Uterus (tissue), 4 donors: Measurements from ENCODE around the gene CST6. TPM values are rescaled to one million over a fixed set of nuclear protein-coding genes. Genes with fewer than 3 reads are reported as not detected.

Source experiments
- DNase-seq, 2 donors: peaks; one replicate each; pipeline ENCODE4 v3.0.0-alpha.2; 2019 to 2020
- H3K27ac ChIP-seq, 2 donors: fragments of 200-600 bp; sonication (generic); 1 replicate in 1 of 2; 2 replicates in 1 of 2; pipeline ENCODE4 v1.5.1; 2016 to 2018
- H3K27me3 ChIP-seq, 2 donors: fragments of 200-600 bp; sonication (generic); one replicate each; pipeline ENCODE4 v1.5.1; 2018 to 2019; ENCODE audit warnings: control low read depth in 1 of 2
- H3K36me3 ChIP-seq, 2 donors: fragments of 200-600 bp; sonication (generic); one replicate each; pipeline ENCODE4 v1.5.1; 2019; ENCODE audit warnings: control low read depth in 1 of 2
- H3K4me1 ChIP-seq, 2 donors: fragments of 200-600 bp; sonication (generic); one replicate each; pipeline ENCODE4 v1.5.1; 2018 to 2019; ENCODE audit warnings: control low read depth in 1 of 2
- H3K4me3 ChIP-seq, 2 donors: fragments of 200-600 bp; sonication (generic); 1 replicate in 1 of 2; 2 replicates in 1 of 2; pipeline ENCODE4 v1.5.1; 2018 to 2019; ENCODE audit warnings: mild to moderate bottlenecking in 1 of 2
- H3K9me3 ChIP-seq, 2 donors: fragments of 200-600 bp; sonication (generic); one replicate each; pipeline ENCODE4 v1.5.1; 2019; ENCODE audit warnings: control low read depth in 1 of 2
- POLR2A ChIP-seq, 2 donors: fragments of 450-650 bp; IDR thresholded peaks; one replicate each; pipeline ENCODE4 v1.6.1; 2016; ENCODE audit warnings: antibody characterized with exemption in 2 of 2, mild to moderate bottlenecking in 1 of 2, moderate library complexity in 1 of 2
- intact Hi-C: fragments of 100-400 bp; cut with DNase I; formaldehyde crosslinking; loops from one replicate; pipeline ENCODE4 v1.15.1; 2023; ENCODE audit warnings: low total_unique reads
- total RNA-seq, 4 donors: library from RNA; depleted of rRNA in 3 of 4; stranded (reverse); fragments of >200 nt in 3 of 4; gene quantifications; one replicate each; pipeline versions ENCODE4 v1.1.0 to v1.2.4, GENCODE V29; 2014 to 2023
- TF ChIP-seq, protein P1 (sequence below), 4 experiments: fragments of 200-600 bp in 2 of 4; fragments of 450-650 bp in 2 of 4; sonication (generic) in 2 of 4; IDR thresholded peaks; one replicate each; pipeline ENCODE4 v1.5.1; 2016 to 2019; ENCODE audit warnings: antibody characterized with exemption in 4 of 4, mild to moderate bottlenecking in 2 of 4, moderate library complexity in 1 of 4
- donor health status: DM: yes; HTN: yes; CAD: no.

Gene CST6, protein sequence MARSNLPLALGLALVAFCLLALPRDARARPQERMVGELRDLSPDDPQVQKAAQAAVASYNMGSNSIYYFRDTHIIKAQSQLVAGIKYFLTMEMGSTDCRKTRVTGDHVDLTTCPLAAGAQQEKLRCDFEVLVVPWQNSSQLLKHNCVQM
- total RNA-seq, result under 1 TPM in 1 of 4 donors, not detected in 3; 0.59 TPM

DNA sequence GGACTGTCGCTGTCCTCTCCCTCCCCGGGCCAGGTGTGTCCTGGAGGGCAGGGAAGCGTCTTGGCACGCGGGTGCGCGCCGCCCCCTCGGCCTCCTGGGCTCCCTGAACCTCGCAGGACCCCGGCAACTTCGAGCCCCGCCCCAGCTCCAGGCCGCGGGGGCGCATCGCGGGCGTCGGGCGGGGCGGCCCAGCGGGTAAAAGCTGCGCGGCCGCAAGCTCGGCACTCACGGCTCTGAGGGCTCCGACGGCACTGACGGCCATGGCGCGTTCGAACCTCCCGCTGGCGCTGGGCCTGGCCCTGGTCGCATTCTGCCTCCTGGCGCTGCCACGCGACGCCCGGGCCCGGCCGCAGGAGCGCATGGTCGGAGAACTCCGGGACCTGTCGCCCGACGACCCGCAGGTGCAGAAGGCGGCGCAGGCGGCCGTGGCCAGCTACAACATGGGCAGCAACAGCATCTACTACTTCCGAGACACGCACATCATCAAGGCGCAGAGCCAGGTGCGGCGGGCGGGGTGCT is at the start of gene CST6:
TSS of gene CST6 (plus strand) at position 224 of the 519 bp plus-strand sequence. CDS start at position 261, 37 bp downstream.
- H3K4me1 ChIP-seq, result peaks cover 0 to 4% of the 10 kb centered on the region in 2 donors
- H3K27ac ChIP-seq, result no peak within 1 kb of the TSS
- no peaks in the 10 kb centered on the region for H3K36me3 ChIP-seq

DNA sequence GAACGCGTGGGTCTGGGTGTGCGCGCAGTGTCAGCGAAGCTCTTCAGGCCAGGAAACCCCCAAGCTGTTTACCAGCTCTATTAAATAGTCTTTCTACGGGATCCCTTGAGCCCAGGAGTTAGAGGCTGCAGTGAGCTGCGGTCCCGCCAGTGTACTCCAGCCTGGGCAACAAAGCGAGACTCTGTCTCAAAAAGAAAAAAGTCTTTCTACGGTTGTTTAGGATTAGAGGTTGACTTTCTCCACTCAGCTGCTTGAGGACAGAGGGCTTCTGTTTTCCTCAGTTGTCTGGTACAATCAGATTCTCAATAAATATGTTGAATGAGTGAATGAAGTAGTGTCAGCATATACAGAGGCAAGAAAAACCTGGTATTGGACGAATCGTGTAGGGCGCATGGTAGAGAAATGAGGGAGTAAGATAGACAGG is 49.7 kb upstream of the CST6 start:
- H3K27ac ChIP-seq, result peak overlapping the region; percentile 81 to 87
- peaks cover 9 to 12% of the 10 kb centered on the region in 2 donors for H3K4me1 ChIP-seq
- no peaks in the 10 kb centered on the region for H3K36me3 ChIP-seq
- no peak for DNase-seq
- H3K4me3 ChIP-seq, result peak overlapping the region; percentile 51 to 88
- intact Hi-C loops, result no loop called here
- H3K27me3 ChIP-seq, result no peaks in the 10 kb centered on the region
- no peaks in the 10 kb centered on the region for H3K9me3 ChIP-seq
- TF ChIP-seq, protein P1, sequence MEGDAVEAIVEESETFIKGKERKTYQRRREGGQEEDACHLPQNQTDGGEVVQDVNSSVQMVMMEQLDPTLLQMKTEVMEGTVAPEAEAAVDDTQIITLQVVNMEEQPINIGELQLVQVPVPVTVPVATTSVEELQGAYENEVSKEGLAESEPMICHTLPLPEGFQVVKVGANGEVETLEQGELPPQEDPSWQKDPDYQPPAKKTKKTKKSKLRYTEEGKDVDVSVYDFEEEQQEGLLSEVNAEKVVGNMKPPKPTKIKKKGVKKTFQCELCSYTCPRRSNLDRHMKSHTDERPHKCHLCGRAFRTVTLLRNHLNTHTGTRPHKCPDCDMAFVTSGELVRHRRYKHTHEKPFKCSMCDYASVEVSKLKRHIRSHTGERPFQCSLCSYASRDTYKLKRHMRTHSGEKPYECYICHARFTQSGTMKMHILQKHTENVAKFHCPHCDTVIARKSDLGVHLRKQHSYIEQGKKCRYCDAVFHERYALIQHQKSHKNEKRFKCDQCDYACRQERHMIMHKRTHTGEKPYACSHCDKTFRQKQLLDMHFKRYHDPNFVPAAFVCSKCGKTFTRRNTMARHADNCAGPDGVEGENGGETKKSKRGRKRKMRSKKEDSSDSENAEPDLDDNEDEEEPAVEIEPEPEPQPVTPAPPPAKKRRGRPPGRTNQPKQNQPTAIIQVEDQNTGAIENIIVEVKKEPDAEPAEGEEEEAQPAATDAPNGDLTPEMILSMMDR (IDR thresholded peaks at IDR 0.05), result no peak
- no peak for TF ChIP-seq POLR2A (IDR thresholded peaks at IDR 0.05)

More for the DNA sequence above, at the start of gene CST6:
- H3K9me3 ChIP-seq, result no peaks in the 10 kb centered on the region
- no peak for DNase-seq
- intact Hi-C loops, result no loop called here
- peaks cover 0 to 19% of the 10 kb centered on the region in 2 donors for H3K27me3 ChIP-seq
- TF ChIP-seq, protein P1 (IDR thresholded peaks at IDR 0.05), result no peak
- no peak for TF ChIP-seq POLR2A (IDR thresholded peaks at IDR 0.05)
- peak within 1 kb of the TSS in 1 of 2 donors; percentile 24 for H3K4me3 ChIP-seq

DNA sequence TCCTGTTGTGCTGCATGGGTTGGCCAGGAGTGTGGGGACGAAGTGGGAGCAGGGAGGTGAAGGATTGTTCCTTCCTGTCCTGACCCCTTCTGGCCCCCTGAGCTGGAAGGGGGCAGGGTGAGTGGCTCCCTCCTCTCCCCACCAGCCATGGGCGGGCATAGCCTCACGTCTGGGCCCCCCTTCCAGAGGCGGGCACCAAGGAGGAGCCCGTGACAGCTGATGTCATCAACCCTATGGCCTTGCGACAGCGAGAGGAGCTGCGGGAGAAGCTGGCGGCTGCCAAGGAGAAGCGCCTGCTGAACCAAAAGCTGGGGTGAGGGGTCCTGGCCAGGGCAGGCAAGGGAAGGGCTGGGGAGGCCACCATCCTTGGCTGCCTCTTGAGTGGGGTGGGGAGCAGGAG is 46.9 kb upstream of the CST6 start:
- no peaks in the 10 kb centered on the region for H3K9me3 ChIP-seq
- intact Hi-C loops, result no loop called here
- no peak overlapping the region for H3K4me3 ChIP-seq
- no peak for DNase-seq
- H3K36me3 ChIP-seq, result no peaks in the 10 kb centered on the region
- peaks cover 9 to 12% of the 10 kb centered on the region in 2 donors for H3K4me1 ChIP-seq
- no peak overlapping the region for H3K27ac ChIP-seq
- H3K27me3 ChIP-seq, result no peaks in the 10 kb centered on the region
- TF ChIP-seq POLR2A (IDR thresholded peaks at IDR 0.05), result no peak
- TF ChIP-seq, protein P1 (IDR thresholded peaks at IDR 0.05), result no peak

DNA sequence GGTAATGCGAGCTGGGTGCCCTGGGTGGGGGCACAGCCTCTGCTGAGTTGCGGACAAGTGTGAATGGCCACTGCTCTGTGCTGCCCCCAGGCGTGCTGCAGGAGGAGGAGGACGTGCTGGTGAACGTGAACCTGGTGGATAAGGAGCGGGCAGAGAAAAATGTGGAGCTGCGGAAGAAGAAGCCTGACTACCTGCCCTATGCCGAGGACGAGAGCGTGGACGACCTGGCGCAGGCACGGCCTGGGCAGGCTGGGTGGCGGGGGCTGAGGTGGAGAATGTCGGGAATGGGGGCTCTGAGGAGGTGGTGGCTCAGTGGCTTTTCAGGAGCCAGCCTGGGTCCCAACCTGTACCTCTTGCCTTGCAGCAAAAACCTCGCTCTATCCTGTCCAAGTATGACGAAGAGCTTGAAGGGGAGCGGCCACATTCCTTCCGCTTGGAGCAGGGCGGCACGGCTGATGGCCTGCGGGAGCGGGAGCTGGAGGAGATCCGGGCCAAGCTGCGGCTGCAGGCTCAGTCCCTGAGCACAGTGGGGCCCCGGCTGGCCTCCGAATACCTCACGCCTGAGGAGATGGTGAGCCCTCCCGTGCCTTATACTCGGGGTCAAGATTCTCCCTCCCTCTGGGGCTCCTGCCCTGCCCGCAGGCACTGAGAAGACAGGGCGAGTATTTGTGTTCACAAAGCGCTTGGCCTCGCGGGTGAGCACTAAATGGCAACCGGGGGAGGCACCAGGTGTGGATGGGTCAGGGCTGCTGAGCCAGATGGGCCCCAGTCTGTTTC is 45.6 kb upstream of the CST6 start:
- no peaks in the 10 kb centered on the region for H3K27me3 ChIP-seq
- TF ChIP-seq POLR2A (IDR thresholded peaks at IDR 0.05), result no peak
- TF ChIP-seq, protein P1 (IDR thresholded peaks at IDR 0.05), result no peak
- no peak for DNase-seq
- H3K9me3 ChIP-seq, result no peaks in the 10 kb centered on the region
- no peak overlapping the region for H3K4me3 ChIP-seq
- intact Hi-C loops, result no loop called here
- no peak overlapping the region for H3K27ac ChIP-seq
- H3K36me3 ChIP-seq, result no peaks in the 10 kb centered on the region
- peaks cover 9 to 12% of the 10 kb centered on the region in 2 donors for H3K4me1 ChIP-seq
